ENCODE data around the gene CCNG2. TPM values are rescaled to one million over a fixed set of nuclear protein-coding genes. Genes with fewer than 3 reads are reported as not detected.

The CCNG2 gene
- total RNA-seq, 1 donor from 2014 or later: 48.1 TPM

DNA sequence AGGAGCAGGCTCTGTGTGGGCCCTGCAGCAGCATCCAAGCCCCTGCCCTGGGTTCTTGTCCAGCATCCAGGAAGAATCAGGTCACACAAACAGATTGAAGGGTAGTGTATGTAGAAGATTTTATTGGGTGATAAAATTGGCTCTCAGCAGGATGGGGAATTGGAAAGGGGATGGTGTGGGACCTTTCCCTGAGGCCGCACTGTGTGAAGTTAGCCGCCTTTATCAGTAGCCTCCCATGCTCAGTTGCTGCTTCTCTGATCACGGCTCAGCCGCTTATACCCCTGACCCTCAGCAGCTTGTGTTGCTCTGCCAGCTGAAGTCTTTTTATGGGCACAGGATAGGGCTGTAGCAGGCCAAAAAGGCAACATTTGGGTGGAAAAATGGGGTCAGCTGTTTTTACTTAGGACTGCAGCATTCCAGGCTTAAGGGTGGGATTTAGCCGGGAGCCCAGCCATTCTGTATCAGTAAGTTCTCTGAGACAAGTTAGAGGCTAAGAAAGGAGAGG lies 35.2 kb upstream of the CCNG2 start:
- TF ChIP-seq, protein P1, sequence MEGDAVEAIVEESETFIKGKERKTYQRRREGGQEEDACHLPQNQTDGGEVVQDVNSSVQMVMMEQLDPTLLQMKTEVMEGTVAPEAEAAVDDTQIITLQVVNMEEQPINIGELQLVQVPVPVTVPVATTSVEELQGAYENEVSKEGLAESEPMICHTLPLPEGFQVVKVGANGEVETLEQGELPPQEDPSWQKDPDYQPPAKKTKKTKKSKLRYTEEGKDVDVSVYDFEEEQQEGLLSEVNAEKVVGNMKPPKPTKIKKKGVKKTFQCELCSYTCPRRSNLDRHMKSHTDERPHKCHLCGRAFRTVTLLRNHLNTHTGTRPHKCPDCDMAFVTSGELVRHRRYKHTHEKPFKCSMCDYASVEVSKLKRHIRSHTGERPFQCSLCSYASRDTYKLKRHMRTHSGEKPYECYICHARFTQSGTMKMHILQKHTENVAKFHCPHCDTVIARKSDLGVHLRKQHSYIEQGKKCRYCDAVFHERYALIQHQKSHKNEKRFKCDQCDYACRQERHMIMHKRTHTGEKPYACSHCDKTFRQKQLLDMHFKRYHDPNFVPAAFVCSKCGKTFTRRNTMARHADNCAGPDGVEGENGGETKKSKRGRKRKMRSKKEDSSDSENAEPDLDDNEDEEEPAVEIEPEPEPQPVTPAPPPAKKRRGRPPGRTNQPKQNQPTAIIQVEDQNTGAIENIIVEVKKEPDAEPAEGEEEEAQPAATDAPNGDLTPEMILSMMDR (IDR thresholded peaks at IDR 0.05): no peak
- no peak for DNase-seq (ENCODE audit: low spot score)
- Mint-ChIP-seq H3K9me3 (ENCODE audit: low read depth) (no peaks in the 10 kb centered on the region), H3K27me3 (ENCODE audit: low read depth) (peaks cover 18% of the 10 kb centered on the region), H3K4me3 (ENCODE audit: unreplicated experiment) (no peak overlapping the region), H3K27ac (ENCODE audit: unreplicated experiment) (no peak overlapping the region), H3K4me1 (ENCODE audit: low read depth) (no peaks in the 10 kb centered on the region), H3K36me3 (ENCODE audit: low read depth) (no peaks in the 10 kb centered on the region)

DNA sequence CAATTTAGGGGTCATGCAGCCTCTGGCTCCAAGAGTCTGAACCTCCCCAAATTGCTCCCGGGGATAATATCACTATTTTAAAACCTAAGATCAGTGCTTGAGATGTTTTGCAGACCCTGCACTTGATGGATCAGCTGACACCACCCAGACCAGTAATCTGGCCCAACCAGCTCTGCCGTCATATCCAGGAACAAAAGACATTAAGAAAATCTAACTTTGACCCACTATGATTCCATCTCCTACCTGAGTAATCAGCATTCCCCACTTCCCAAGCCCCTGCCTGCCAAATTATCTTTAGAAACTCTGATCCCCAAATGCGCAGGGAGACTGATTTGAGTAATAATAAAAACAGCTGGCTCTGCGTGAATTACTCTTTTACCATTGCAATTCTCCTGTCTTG lies 34.4 kb upstream of the CCNG2 start:
- Mint-ChIP-seq H3K4me3 (ENCODE audit: unreplicated experiment) (no peak overlapping the region), H3K9me3 (ENCODE audit: low read depth) (no peaks in the 10 kb centered on the region), H3K27ac (ENCODE audit: unreplicated experiment) (no peak overlapping the region), H3K36me3 (ENCODE audit: low read depth) (no peaks in the 10 kb centered on the region), H3K4me1 (ENCODE audit: low read depth) (no peaks in the 10 kb centered on the region), H3K27me3 (ENCODE audit: low read depth) (peaks cover 18% of the 10 kb centered on the region)
- no peak for DNase-seq (ENCODE audit: low spot score)
- TF ChIP-seq, protein P1 (IDR thresholded peaks at IDR 0.05): no peak

DNA sequence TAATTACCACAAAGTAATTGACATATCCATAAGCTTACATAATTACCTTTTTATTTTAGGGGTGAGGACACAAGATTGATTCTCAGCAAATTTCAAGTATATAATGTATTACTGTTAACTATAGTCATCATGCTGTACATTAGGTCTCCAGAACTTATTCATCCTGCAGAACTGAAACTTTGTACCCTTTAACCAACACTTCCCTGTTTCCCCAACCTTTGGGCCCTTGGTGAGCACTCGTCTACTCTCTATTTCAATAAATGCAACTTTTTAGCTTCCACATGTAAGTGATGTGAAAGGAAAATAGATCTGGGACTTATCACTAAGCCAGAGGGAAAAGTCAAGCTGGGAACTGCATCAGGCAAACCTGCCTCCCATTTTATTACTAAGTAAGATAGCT lies 33.6 kb upstream of the CCNG2 start:
- DNase-seq (ENCODE audit: low spot score): no peak
- H3K4me3 Mint-ChIP-seq (ENCODE audit: unreplicated experiment): no peak overlapping the region
- H3K9me3 Mint-ChIP-seq (ENCODE audit: low read depth): no peaks in the 10 kb centered on the region
- no peaks in the 10 kb centered on the region for H3K4me1 Mint-ChIP-seq (ENCODE audit: low read depth)
- H3K27me3 Mint-ChIP-seq (ENCODE audit: low read depth): peaks cover 18% of the 10 kb centered on the region
- no peaks in the 10 kb centered on the region for H3K36me3 Mint-ChIP-seq (ENCODE audit: low read depth)
- TF ChIP-seq, protein P1 (IDR thresholded peaks at IDR 0.05): no peak
- no peak overlapping the region for H3K27ac Mint-ChIP-seq (ENCODE audit: unreplicated experiment)

DNA sequence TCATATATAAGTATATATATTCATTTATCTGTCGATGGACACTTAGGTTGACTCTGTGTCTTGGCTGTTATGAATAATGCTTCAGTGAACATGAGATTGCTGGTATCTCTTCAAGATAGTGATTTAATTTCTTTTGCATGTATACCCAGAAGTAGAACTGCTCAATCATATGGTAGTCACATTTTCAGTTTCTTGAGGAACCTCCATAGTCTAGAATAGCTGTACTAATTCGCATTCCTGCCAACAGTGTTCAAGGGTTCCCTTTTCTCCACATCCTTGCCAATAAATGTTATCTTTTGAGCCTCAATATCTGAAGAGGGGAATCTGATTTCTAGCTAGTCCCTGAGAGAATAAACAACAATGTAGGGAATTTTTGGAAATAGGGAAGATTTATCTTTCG lies 32.4 kb upstream of the CCNG2 start:
- TF ChIP-seq, protein P1 (IDR thresholded peaks at IDR 0.05): no peak
- Mint-ChIP-seq H3K4me3 (ENCODE audit: unreplicated experiment) (no peak overlapping the region), H3K4me1 (ENCODE audit: low read depth) (no peaks in the 10 kb centered on the region), H3K36me3 (ENCODE audit: low read depth) (no peaks in the 10 kb centered on the region), H3K9me3 (ENCODE audit: low read depth) (no peaks in the 10 kb centered on the region), H3K27ac (ENCODE audit: unreplicated experiment) (no peak overlapping the region), H3K27me3 (ENCODE audit: low read depth) (peaks cover 18% of the 10 kb centered on the region)
- no peak for DNase-seq (ENCODE audit: low spot score)

DNA sequence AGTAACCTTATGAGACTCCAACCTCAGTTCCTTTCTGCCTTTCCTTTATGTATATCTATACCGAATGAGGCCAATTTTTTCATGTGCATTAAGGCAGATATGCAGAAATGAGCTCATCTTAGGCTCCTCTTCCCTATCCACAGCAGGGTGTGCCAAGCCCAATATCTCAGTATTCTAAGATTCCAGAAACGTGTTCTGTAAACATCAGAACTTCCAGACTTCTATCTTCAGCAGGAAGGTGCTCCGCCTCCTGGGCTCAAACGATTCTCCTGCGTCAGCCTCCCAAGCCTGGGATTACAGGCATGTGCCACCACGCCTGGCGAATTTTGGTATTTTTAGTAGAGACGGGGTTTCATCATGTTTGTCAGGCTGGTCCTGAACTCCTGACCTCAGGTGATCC lies 31.0 kb upstream of the CCNG2 start:
- H3K27me3 Mint-ChIP-seq (ENCODE audit: low read depth): peaks cover 18% of the 10 kb centered on the region
- TF ChIP-seq, protein P1 (IDR thresholded peaks at IDR 0.05): no peak
- H3K9me3 Mint-ChIP-seq (ENCODE audit: low read depth): peaks cover 6% of the 10 kb centered on the region
- H3K36me3 Mint-ChIP-seq (ENCODE audit: low read depth): no peaks in the 10 kb centered on the region
- no peaks in the 10 kb centered on the region for H3K4me1 Mint-ChIP-seq (ENCODE audit: low read depth)
- no peak overlapping the region for H3K27ac Mint-ChIP-seq (ENCODE audit: unreplicated experiment)
- DNase-seq (ENCODE audit: low spot score): no peak
- no peak overlapping the region for H3K4me3 Mint-ChIP-seq (ENCODE audit: unreplicated experiment)

Measured in chondrocyte (in vitro differentiated cells).